Measurements from ENCODE around the gene KRT38.

KRT38 gene

GRCh38 chr17:41393826-41394225 is 47.0 kb downstream of the KRT38 start:
- no peak for DNase-seq

- no peak for DNase-seq
Observed at GRCh38 chr17:41393294-41393693, 47.5 kb downstream of the KRT38 start.

GRCh38 chr17:41392278-41392677 is 48.5 kb downstream of the KRT38 start:
- no peak for DNase-seq

- no peak for DNase-seq
Observed at GRCh38 chr17:41391535-41391934, 49.2 kb downstream of the KRT38 start.

- DNase-seq, result no peak
Observed at GRCh38 chr17:41390411-41390938, 50.3 kb downstream of the KRT38 start.

GRCh38 chr17:41387670-41388069 is 53.1 kb downstream of the KRT38 start:
- DNase-seq, result no peak

- DNase-seq, result no peak
Observed at GRCh38 chr17:41386227-41386626, 54.6 kb downstream of the KRT38 start.

All from NCI-H69 (cell line).